Neural crest cell (in vitro differentiated cells): ENCODE data around the gene BRMS1L. TPM values are rescaled to one million over a fixed set of nuclear protein-coding genes. Genes with fewer than 3 reads are reported as not detected.
A peak's percentile ranks its signal among the peaks of the same experiment; 100 is the strongest.
"Not testable (repeated sequence)": the region's sequence is repeated elsewhere in the genome, so short reads cannot be mapped to it uniquely, and the experiment has no call there.

Experiments used
- DNase-seq: peaks from one replicate; pipeline ENCODE4 v3.0.0; 2021; ENCODE audit warnings: low read depth, mixed read lengths, low spot score
- H3K27ac Mint-ChIP-seq: one replicate; pipeline ENCODE4 v1.8.0; 2021; ENCODE audit warnings: mild to moderate bottlenecking, mixed read lengths; ENCODE audit not compliant: unreplicated experiment
- H3K27me3 Mint-ChIP-seq: 2 replicates; pipeline ENCODE4 v1.8.0; 2021; ENCODE audit warnings: low read depth, mild to moderate bottlenecking, mixed read lengths
- H3K36me3 Mint-ChIP-seq: 2 replicates; pipeline ENCODE4 v1.8.0; 2021; ENCODE audit warnings: low read depth, mild to moderate bottlenecking, mixed read lengths
- H3K4me1 Mint-ChIP-seq: 2 replicates; pipeline ENCODE4 v1.8.0; 2021; ENCODE audit warnings: mixed read lengths
- H3K4me3 Mint-ChIP-seq: one replicate; pipeline ENCODE4 v1.8.0; 2021; ENCODE audit warnings: mild to moderate bottlenecking, mixed read lengths
- H3K9me3 Mint-ChIP-seq: 2 replicates; pipeline ENCODE4 v1.8.0; 2021; ENCODE audit warnings: mixed read lengths
- long read RNA-seq: library from polyadenylated mRNA; unstranded; transcript quantifications from one replicate; pipeline ENCODE4 v2.0.0, GENCODE V29; 2020
- total RNA-seq: library from RNA; stranded (reverse); gene quantifications from 2 replicates; pipeline ENCODE4 v1.2.1, GENCODE V29; 2021
- TF ChIP-seq, protein P1 (sequence below): fragments of 200-600 bp; sonication (generic); conservative IDR thresholded peaks from 2 replicates; pipeline ENCODE4 v1.5.0; 2021; ENCODE audit warnings: antibody characterized with exemption, mild to moderate bottlenecking

The BRMS1L gene, protein sequence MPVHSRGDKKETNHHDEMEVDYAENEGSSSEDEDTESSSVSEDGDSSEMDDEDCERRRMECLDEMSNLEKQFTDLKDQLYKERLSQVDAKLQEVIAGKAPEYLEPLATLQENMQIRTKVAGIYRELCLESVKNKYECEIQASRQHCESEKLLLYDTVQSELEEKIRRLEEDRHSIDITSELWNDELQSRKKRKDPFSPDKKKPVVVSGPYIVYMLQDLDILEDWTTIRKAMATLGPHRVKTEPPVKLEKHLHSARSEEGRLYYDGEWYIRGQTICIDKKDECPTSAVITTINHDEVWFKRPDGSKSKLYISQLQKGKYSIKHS
- total RNA-seq, result 12.4 and 14.5 TPM in 2 replicates
- long read RNA-seq, transcript BRMS1L-201 (10 exons, 2,657 nt), result major isoform, 17 of 29 reads
- long read RNA-seq, partial matches to known transcripts, result 2 of 29 reads
- long read RNA-seq, other reads (novel, unspliced or antisense), result 9 of 29 reads

DNA sequence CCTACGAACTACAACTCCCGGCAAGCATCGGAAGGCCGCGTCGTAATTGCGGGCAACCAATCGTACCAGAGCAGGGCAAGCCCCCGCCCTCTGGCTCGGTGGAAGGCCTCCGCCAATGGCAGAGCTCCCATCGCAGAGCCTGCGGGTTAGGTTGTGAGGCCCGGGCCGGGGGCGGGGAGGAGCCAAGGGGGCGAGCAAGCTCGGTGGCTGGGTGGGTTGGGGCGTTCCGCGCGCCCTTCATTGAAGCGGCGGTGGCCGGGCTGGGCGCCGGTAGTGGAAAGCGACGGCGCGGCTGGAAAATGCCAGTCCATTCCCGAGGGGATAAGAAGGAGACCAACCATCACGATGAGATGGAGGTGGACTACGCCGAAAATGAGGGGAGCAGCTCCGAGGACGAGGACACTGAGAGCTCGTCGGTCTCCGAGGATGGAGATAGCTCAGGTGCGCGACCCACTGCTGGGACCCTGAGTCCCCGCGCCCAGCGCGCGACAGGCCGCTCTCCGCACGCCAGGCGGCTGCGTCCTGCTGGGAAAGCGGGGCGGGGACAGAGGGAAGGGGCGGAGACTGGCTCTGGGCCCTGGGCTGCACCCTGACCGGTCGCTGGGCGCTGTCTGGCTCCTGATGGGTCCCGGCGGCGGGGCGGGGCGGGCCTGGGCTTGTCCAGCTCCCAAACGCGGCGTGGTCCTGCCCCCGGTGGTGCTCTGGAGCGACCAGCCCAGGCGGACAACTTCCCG, at the start of gene BRMS1L:
TSS of gene BRMS1L (plus strand) at position 121 of the 734 bp plus-strand sequence. CDS start at position 300, 179 bp downstream.
- peak; percentile 96 for DNase-seq
- peaks cover 21% of the 10 kb centered on the region for H3K4me1 Mint-ChIP-seq
- peak within 1 kb of the TSS; percentile 93 for H3K27ac Mint-ChIP-seq
- peaks cover 16% of the 10 kb centered on the region for H3K27me3 Mint-ChIP-seq
- TF ChIP-seq, protein P1, sequence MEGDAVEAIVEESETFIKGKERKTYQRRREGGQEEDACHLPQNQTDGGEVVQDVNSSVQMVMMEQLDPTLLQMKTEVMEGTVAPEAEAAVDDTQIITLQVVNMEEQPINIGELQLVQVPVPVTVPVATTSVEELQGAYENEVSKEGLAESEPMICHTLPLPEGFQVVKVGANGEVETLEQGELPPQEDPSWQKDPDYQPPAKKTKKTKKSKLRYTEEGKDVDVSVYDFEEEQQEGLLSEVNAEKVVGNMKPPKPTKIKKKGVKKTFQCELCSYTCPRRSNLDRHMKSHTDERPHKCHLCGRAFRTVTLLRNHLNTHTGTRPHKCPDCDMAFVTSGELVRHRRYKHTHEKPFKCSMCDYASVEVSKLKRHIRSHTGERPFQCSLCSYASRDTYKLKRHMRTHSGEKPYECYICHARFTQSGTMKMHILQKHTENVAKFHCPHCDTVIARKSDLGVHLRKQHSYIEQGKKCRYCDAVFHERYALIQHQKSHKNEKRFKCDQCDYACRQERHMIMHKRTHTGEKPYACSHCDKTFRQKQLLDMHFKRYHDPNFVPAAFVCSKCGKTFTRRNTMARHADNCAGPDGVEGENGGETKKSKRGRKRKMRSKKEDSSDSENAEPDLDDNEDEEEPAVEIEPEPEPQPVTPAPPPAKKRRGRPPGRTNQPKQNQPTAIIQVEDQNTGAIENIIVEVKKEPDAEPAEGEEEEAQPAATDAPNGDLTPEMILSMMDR, result peak; percentile 20
- no peaks in the 10 kb centered on the region for H3K9me3 Mint-ChIP-seq
- H3K4me3 Mint-ChIP-seq, result peak within 1 kb of the TSS; percentile 88
- peaks cover 5% of the 10 kb centered on the region for H3K36me3 Mint-ChIP-seq

DNA sequence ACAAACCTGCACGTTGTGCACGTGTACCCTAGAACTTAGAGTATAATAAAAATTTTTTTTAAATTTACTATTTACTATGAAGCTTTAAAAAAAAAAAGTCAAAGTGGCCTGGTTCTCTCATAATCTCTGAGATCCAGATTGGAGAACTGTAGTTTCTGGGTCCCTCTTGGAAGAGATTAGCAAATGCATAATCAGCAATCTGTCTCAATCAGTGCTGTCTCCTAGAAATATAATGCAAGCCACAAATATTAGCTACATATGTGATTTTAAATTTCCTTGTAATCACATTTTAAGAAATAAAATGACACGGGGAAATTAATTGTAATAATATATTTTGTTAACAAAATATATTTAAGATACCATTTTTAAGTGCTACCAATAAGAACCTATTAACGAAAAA, 49.3 kb upstream of the BRMS1L start:
- Mint-ChIP-seq H3K27me3 (no peaks in the 10 kb centered on the region), H3K4me3 (no peak overlapping the region), H3K36me3 (peaks cover 16% of the 10 kb centered on the region), H3K4me1 (no peaks in the 10 kb centered on the region), H3K27ac (no peak overlapping the region), H3K9me3 (peaks cover 14% of the 10 kb centered on the region)
- TF ChIP-seq, protein P1, result no peak
- no peak for DNase-seq

DNA sequence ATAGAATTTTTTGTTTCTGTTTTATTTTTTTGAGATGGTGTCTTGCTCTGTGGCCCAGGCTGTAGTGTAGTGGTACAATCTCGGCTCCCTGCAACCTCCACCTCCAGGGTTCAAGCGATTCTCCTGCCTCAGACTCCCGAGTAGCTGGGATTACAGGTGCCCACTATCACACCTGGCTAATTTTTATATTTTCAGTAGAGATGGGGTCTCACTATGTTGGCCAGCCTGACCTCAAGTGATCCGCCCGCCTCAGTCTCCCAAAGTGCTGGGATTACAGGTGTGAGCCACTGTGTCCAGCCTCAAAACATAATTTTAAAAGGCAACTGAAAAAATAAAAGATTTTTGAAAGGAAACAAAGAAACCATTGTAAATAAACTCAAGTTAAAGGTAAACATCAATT, 48.6 kb upstream of the BRMS1L start:
- not testable (repeated sequence) for H3K27ac Mint-ChIP-seq, H3K27me3 Mint-ChIP-seq, H3K4me3 Mint-ChIP-seq, DNase-seq, H3K4me1 Mint-ChIP-seq
- Mint-ChIP-seq H3K9me3 (peaks cover 14% of the 10 kb centered on the region), H3K36me3 (peaks cover 16% of the 10 kb centered on the region)

DNA sequence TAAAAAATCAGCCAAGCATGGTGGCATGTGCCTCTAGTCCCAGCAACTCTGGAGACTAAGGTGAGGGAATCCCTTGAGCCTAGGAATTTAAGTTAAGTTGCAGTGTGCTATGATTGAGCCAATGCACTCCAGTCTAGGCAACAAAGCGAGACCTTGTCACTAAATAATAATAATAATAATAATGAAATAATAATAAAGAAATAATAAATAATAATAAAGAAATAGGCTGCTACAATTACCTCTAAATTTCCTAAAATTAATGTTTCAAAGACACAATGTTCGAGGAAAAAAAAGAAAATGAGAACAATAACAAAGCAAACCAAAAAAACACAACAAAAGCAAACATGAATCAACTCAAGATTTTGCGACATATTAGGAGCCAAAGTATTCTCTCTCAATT, 46.8 kb upstream of the BRMS1L start:
- peaks cover 16% of the 10 kb centered on the region for H3K36me3 Mint-ChIP-seq
- no peaks in the 10 kb centered on the region for H3K4me1 Mint-ChIP-seq
- peaks cover 14% of the 10 kb centered on the region for H3K9me3 Mint-ChIP-seq
- no peak overlapping the region for H3K27ac Mint-ChIP-seq
- no peaks in the 10 kb centered on the region for H3K27me3 Mint-ChIP-seq
- H3K4me3 Mint-ChIP-seq, result no peak overlapping the region
- DNase-seq, result no peak
- TF ChIP-seq, protein P1, result no peak

DNA sequence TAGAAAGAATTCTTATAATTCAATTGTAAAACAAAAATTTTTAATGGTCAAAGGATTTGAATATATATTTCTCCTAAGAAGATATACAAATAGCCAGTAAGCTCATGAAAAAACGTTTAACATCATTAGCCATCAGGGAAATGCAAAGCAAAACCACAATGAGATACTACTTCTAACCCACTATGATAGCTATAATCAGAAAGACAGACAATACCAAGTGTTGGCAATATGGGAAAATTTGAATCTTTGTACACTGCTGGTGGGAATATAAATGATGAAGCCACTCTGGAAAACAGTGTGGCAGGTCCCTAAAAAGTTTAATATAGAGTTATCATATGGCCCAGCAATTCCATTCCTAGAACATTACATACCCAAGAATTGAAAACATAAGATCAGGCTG, 42.4 kb upstream of the BRMS1L start:
- TF ChIP-seq, protein P1, result no peak
- Mint-ChIP-seq H3K9me3 (peaks cover 14% of the 10 kb centered on the region), H3K27me3 (no peaks in the 10 kb centered on the region), H3K27ac (no peak overlapping the region), H3K36me3 (peaks cover 16% of the 10 kb centered on the region), H3K4me1 (no peaks in the 10 kb centered on the region), H3K4me3 (no peak overlapping the region)
- no peak for DNase-seq

DNA sequence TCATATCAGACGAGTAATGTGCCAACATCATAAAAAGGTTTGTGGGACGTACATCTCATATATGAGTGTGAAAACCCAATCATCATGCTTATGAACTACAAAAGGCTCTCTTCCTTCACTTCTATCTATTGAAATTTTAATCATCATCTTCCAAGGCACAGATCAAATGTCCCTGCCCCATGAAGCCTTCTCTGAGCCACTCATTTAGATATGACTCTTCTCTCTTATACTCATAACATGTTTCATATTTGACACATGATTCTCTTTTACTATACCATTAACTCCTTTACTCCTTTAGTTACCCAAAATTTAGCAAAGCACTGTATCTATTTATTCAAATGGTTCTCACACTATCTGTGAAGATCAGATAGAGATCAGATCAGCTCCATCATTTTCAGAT, 39.3 kb upstream of the BRMS1L start:
- TF ChIP-seq, protein P1, result no peak
- H3K27me3 Mint-ChIP-seq, result no peaks in the 10 kb centered on the region
- no peak overlapping the region for H3K27ac Mint-ChIP-seq
- DNase-seq, result no peak
- H3K4me1 Mint-ChIP-seq, result no peaks in the 10 kb centered on the region
- no peak overlapping the region for H3K4me3 Mint-ChIP-seq
- no peaks in the 10 kb centered on the region for H3K9me3 Mint-ChIP-seq
- no peaks in the 10 kb centered on the region for H3K36me3 Mint-ChIP-seq
